ENCODE results near the gene FAM89B.
"Not testable (repeated sequence)": the region's sequence is repeated elsewhere in the genome, so short reads cannot be mapped to it uniquely, and the experiment has no call there.

The FAM89B gene

DNA sequence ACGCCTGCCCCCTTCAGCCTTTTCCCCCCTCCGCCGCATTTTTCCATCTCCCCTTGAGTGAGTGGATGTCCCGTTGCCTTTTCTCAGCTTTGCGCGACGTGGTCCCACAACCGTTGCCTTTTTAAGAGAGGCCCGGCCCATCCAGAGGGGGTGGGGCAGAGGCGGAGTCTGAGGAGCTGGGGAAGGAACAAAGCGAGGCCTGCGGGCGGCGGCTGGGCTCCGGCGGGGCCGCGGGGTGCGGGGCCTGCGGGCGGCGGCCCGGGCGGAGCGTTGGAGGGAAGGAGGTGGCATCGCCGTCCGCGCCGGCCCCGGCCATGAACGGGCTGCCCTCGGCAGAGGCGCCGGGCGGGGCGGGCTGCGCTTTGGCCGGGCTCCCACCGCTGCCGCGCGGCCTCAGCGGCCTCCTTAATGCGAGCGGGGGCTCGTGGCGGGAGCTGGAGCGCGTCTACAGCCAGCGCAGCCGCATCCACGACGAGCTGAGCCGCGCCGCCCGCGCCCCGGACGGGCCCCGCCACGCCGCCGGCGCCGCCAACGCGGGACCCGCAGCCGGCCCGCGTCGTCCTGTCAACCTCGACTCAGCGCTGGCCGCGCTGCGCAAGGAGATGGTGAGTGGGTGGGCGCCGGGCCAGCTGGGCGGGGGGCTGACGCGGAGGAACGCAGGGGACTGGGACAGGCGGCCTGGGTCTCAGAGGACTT lies at the start of gene FAM89B:
Gene FAM89B, plus strand, starts transcription at position 183 of the 696 bp plus-strand sequence. Its CDS starts 132 bp downstream, at position 315.
- WGBS (ENCODE audit: insufficient coverage, insufficient read length) = no CpG with 5 or more reads among the region's 86 CpGs
- H3K4me3 ChIP-seq (ENCODE audit: low read length) = peak within 1 kb of the TSS; percentile 42
- no peak for DNase-seq (ENCODE audit: low read depth, low spot score)
- H3K27me3 ChIP-seq (ENCODE audit: control insufficient read depth, insufficient read depth, low read length) = peaks cover 7% of the 10 kb centered on the region
- H3K9me3 ChIP-seq (ENCODE audit: control insufficient read depth, insufficient read depth, low read length) = no peaks in the 10 kb centered on the region
- no peak within 1 kb of the TSS for H3K27ac ChIP-seq (ENCODE audit: low read length)
- peaks cover 15% of the 10 kb centered on the region for H3K4me1 ChIP-seq (ENCODE audit: control insufficient read depth, insufficient read depth, low read length)
- H3K36me3 ChIP-seq (ENCODE audit: control insufficient read depth, insufficient read depth, low read length) = no peaks in the 10 kb centered on the region

DNA sequence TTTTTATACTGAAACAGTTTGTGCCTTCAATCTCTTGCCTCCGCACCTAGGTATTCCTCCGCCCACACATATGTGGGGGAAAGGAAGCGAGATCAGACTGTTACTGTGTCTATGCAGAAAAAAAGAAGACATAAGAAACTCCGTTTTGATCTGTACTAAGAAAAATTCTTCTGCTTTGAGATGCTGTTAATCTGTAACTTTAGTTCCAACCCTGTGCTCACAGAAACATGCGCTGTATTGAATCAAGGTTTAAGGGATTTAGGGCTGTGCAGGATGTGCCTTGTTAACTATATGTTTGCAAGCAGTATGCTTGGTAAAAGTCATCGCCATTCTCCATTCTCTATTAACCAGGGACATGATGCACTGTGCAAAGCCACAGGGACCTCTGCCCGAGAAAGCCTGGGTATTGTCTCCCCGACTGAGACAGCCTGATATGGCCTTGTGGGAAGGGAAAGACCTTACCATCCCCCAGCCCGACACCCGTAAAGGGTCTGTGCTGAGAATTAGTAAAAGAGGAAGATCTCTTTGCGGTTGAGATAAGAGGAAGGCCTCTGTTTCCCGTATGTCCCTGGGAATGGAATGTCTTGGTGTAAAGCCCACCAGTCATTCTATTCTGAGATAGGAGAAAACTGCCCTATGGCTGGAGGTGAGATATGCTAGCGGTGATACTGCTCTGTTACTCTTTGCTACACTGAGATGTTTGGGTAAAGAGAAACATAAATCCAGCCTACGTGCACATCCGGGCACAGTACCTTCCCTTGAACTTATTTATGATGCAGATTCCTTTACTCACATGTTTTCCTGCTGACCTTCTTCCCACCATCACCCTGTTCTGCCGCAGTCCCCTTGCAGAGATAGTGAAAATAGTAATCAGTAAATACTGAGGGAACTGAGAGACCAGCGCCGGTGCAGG lies 49.4 kb upstream of the FAM89B start:
- H3K36me3 ChIP-seq (ENCODE audit: control insufficient read depth, insufficient read depth, low read length); H3K4me1 ChIP-seq (ENCODE audit: control insufficient read depth, insufficient read depth, low read length); H3K4me3 ChIP-seq (ENCODE audit: low read length); H3K9me3 ChIP-seq (ENCODE audit: control insufficient read depth, insufficient read depth, low read length); H3K27me3 ChIP-seq (ENCODE audit: control insufficient read depth, insufficient read depth, low read length); DNase-seq (ENCODE audit: low read depth, low spot score); H3K27ac ChIP-seq (ENCODE audit: low read length): not testable (repeated sequence)
- whole genome bisulfite sequencing (ENCODE audit: insufficient coverage, insufficient read length) = no CpG with 5 or more reads among the region's 18 CpGs

DNA sequence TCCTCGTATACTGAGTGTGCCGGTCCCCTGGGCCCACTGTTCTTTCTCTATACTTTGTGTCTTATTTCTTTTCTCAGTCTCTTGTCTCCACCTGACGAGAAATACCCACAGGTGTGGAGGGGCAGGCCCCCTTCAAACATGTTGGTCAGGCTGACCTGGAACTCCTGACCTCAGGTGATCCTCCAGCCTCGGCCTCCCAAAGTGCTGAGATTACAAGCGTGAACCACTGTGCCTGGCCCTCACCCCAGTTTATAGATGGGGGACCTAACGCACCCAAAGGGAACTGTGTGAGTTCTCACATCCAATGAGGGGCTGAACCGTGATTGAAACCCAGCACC lies 48.7 kb upstream of the FAM89B start:
- H3K4me1 ChIP-seq (ENCODE audit: control insufficient read depth, insufficient read depth, low read length); H3K4me3 ChIP-seq (ENCODE audit: low read length); H3K36me3 ChIP-seq (ENCODE audit: control insufficient read depth, insufficient read depth, low read length); DNase-seq (ENCODE audit: low read depth, low spot score); H3K9me3 ChIP-seq (ENCODE audit: control insufficient read depth, insufficient read depth, low read length); H3K27ac ChIP-seq (ENCODE audit: low read length); H3K27me3 ChIP-seq (ENCODE audit: control insufficient read depth, insufficient read depth, low read length): not testable (repeated sequence)
- WGBS (ENCODE audit: insufficient coverage, insufficient read length) = no CpG with 5 or more reads among the region's 7 CpGs

- H3K36me3 ChIP-seq (ENCODE audit: control insufficient read depth, insufficient read depth, low read length) = no peaks in the 10 kb centered on the region
- WGBS (ENCODE audit: insufficient coverage, insufficient read length) = no CpG with 5 or more reads among the region's 12 CpGs
- H3K4me1 ChIP-seq (ENCODE audit: control insufficient read depth, insufficient read depth, low read length) = peaks cover 7% of the 10 kb centered on the region; the same call in 1 of the 2 replicates
- peaks cover 2% of the 10 kb centered on the region; the same call in 1 of the 2 replicates for H3K27me3 ChIP-seq (ENCODE audit: control insufficient read depth, insufficient read depth, low read length)
- no peaks in the 10 kb centered on the region for H3K9me3 ChIP-seq (ENCODE audit: control insufficient read depth, insufficient read depth, low read length)
- H3K27ac ChIP-seq (ENCODE audit: low read length) = no peak overlapping the region
- peak overlapping the region; percentile 12; the same call in 1 of the 2 replicates for H3K4me3 ChIP-seq (ENCODE audit: low read length)
- no peak for DNase-seq (ENCODE audit: low read depth, low spot score)
These were observed 48.2 kb upstream of the FAM89B start for GRCh38 chr11:65524014-65524740.

- peaks cover 7% of the 10 kb centered on the region; the same call in 1 of the 2 replicates for H3K4me1 ChIP-seq (ENCODE audit: control insufficient read depth, insufficient read depth, low read length)
- no CpG with 5 or more reads among the region's 82 CpGs for WGBS (ENCODE audit: insufficient coverage, insufficient read length)
- H3K9me3 ChIP-seq (ENCODE audit: control insufficient read depth, insufficient read depth, low read length) = no peaks in the 10 kb centered on the region
These were observed 47.4 kb upstream of the FAM89B start, which contains the start of gene SCYL1 for GRCh38 chr11:65524741-65525545. SCYL1 (plus strand) TSS chr11:65525083; CDS start chr11:65525154, 71 bp downstream.

GRCh38 chr11:65525546-65526480 lies 46.5 kb upstream of the FAM89B start:
- Histone ChIP-seq H3K27me3 (ENCODE audit: control insufficient read depth, insufficient read depth, low read length) (peaks cover 2% of the 10 kb centered on the region; the same call in 1 of the 2 replicates), H3K4me1 (ENCODE audit: control insufficient read depth, insufficient read depth, low read length) (peaks cover 7% of the 10 kb centered on the region; the same call in 1 of the 2 replicates), H3K9me3 (ENCODE audit: control insufficient read depth, insufficient read depth, low read length) (no peaks in the 10 kb centered on the region), H3K4me3 (ENCODE audit: low read length) (peak overlapping the region; percentile 92; the same call in 1 of the 2 replicates), H3K36me3 (ENCODE audit: control insufficient read depth, insufficient read depth, low read length) (peaks cover 5% of the 10 kb centered on the region; the same call in 1 of the 2 replicates), H3K27ac (ENCODE audit: low read length) (no peak overlapping the region)
- WGBS (ENCODE audit: insufficient coverage, insufficient read length) = no CpG with 5 or more reads among the region's 31 CpGs
- no peak for DNase-seq (ENCODE audit: low read depth, low spot score)

More at GRCh38 chr11:65524741-65525545, 47.4 kb upstream of the FAM89B start, which contains the start of gene SCYL1:
- peak within 1 kb of the TSS; percentile 92 for H3K4me3 ChIP-seq (ENCODE audit: low read length)
- no peak for DNase-seq (ENCODE audit: low read depth, low spot score)
- no peak within 1 kb of the TSS for H3K27ac ChIP-seq (ENCODE audit: low read length)
- peaks cover 2% of the 10 kb centered on the region; the same call in 1 of the 2 replicates for H3K36me3 ChIP-seq (ENCODE audit: control insufficient read depth, insufficient read depth, low read length)
- peaks cover 2% of the 10 kb centered on the region; the same call in 1 of the 2 replicates for H3K27me3 ChIP-seq (ENCODE audit: control insufficient read depth, insufficient read depth, low read length)

- H3K27ac ChIP-seq (ENCODE audit: low read length) = no peak overlapping the region
- peaks cover 7% of the 10 kb centered on the region; the same call in 1 of the 2 replicates for H3K4me1 ChIP-seq (ENCODE audit: control insufficient read depth, insufficient read depth, low read length)
- H3K36me3 ChIP-seq (ENCODE audit: control insufficient read depth, insufficient read depth, low read length) = peaks cover 10% of the 10 kb centered on the region
- H3K4me3 ChIP-seq (ENCODE audit: low read length) = no peak overlapping the region
- no CpG with 5 or more reads among the region's 8 CpGs for WGBS (ENCODE audit: insufficient coverage, insufficient read length)
- DNase-seq (ENCODE audit: low read depth, low spot score) = no peak
- no peaks in the 10 kb centered on the region for H3K9me3 ChIP-seq (ENCODE audit: control insufficient read depth, insufficient read depth, low read length)
- peaks cover 2% of the 10 kb centered on the region; the same call in 1 of the 2 replicates for H3K27me3 ChIP-seq (ENCODE audit: control insufficient read depth, insufficient read depth, low read length)
These were observed 45.6 kb upstream of the FAM89B start for GRCh38 chr11:65526744-65527143.

- Histone ChIP-seq H3K9me3 (ENCODE audit: control insufficient read depth, insufficient read depth, low read length) (no peaks in the 10 kb centered on the region), H3K27ac (ENCODE audit: low read length) (no peak overlapping the region), H3K4me3 (ENCODE audit: low read length) (no peak overlapping the region), H3K27me3 (ENCODE audit: control insufficient read depth, insufficient read depth, low read length) (peaks cover 2% of the 10 kb centered on the region; the same call in 1 of the 2 replicates), H3K36me3 (ENCODE audit: control insufficient read depth, insufficient read depth, low read length) (peaks cover 19% of the 10 kb centered on the region), H3K4me1 (ENCODE audit: control insufficient read depth, insufficient read depth, low read length) (peaks cover 7% of the 10 kb centered on the region; the same call in 1 of the 2 replicates)
- WGBS (ENCODE audit: insufficient coverage, insufficient read length) = no CpG with 5 or more reads among the region's 12 CpGs
- no peak for DNase-seq (ENCODE audit: low read depth, low spot score)
These were observed 43.5 kb upstream of the FAM89B start for GRCh38 chr11:65528819-65529350.
